ENCODE measurements around the gene CELSR1.
"Not testable (repeated sequence)": the region's sequence is repeated elsewhere in the genome, so short reads cannot be mapped to it uniquely, and the experiment has no call there.

CELSR1 gene

GRCh38 chr22:46532416-46532815 lies 5.0 kb downstream of the CELSR1 start:
- no peak for FAIRE-seq

- no peak for FAIRE-seq
These were observed 5.7 kb downstream of the CELSR1 start for GRCh38 chr22:46531581-46532175.

- no peak for FAIRE-seq
These were observed 9.3 kb downstream of the CELSR1 start for GRCh38 chr22:46528121-46528610.

- FAIRE-seq: no peak
These were observed 11.1 kb downstream of the CELSR1 start for GRCh38 chr22:46526244-46526839.

- no peak for FAIRE-seq
These were observed 11.8 kb downstream of the CELSR1 start for GRCh38 chr22:46525389-46526243.

- no peak for FAIRE-seq
These were observed 13.1 kb downstream of the CELSR1 start for GRCh38 chr22:46524203-46524740.

- FAIRE-seq: no peak
These were observed 14.6 kb downstream of the CELSR1 start for GRCh38 chr22:46522797-46523196.

- no peak for FAIRE-seq
These were observed 15.4 kb downstream of the CELSR1 start for GRCh38 chr22:46521994-46522393.

GRCh38 chr22:46520880-46521279 lies 16.5 kb downstream of the CELSR1 start:
- no peak for FAIRE-seq

GRCh38 chr22:46519377-46519776 lies 18.0 kb downstream of the CELSR1 start:
- no peak for FAIRE-seq

GRCh38 chr22:46518542-46519325 lies 18.7 kb downstream of the CELSR1 start:
- no peak for FAIRE-seq

- no peak for FAIRE-seq
These were observed 19.4 kb downstream of the CELSR1 start for GRCh38 chr22:46518038-46518437.

GRCh38 chr22:46517255-46517761 lies 20.1 kb downstream of the CELSR1 start:
- FAIRE-seq: no peak

- FAIRE-seq: no peak
These were observed 20.8 kb downstream of the CELSR1 start for GRCh38 chr22:46516638-46517037.

- not testable (repeated sequence) for FAIRE-seq
These were observed 21.3 kb downstream of the CELSR1 start for GRCh38 chr22:46516112-46516487.

- no peak for FAIRE-seq
These were observed 22.0 kb downstream of the CELSR1 start for GRCh38 chr22:46515208-46516111.

GRCh38 chr22:46514592-46515207 lies 22.7 kb downstream of the CELSR1 start:
- FAIRE-seq: no peak

GRCh38 chr22:46513908-46514550 lies 23.4 kb downstream of the CELSR1 start:
- FAIRE-seq: no peak

- no peak for FAIRE-seq
These were observed 24.7 kb downstream of the CELSR1 start for GRCh38 chr22:46512683-46513082.

- no peak for FAIRE-seq
These were observed 25.4 kb downstream of the CELSR1 start for GRCh38 chr22:46512039-46512370.

Data from colon (tissue), 2 donors.